HL-60 (cell line): Measurements from ENCODE around the gene PTPN9.

Experiments
- DNase-seq, 2 experiments: peaks; one replicate each; pipeline ENCODE4 v3.0.0-alpha.2; 2010 to 2020; ENCODE audit warnings: low read depth in 1 of 2, low spot score in 1 of 2
- H3K27ac ChIP-seq: fragments of 250-450 bp; sonication (Bioruptor Pico); replicated peaks from 2 replicates; pipeline ENCODE4 v1.5.1; 2020; ENCODE audit warnings: mild to moderate bottlenecking, moderate library complexity
- H3K27me3 ChIP-seq: fragments of 250-450 bp; sonication (Bioruptor Pico); 2 replicates; pipeline ENCODE4 v1.5.1; 2021; ENCODE audit warnings: mild to moderate bottlenecking, moderate library complexity; ENCODE audit not compliant: insufficient read depth, poor library complexity, severe bottlenecking
- H3K4me3 ChIP-seq: replicated peaks from 2 replicates; pipeline ENCODE4 v1.5.1; 2011; ENCODE audit warnings: mild to moderate bottlenecking, control low read depth, low read length; ENCODE audit not compliant: insufficient read depth
- CTCF ChIP-seq: IDR thresholded peaks from one replicate; pipeline ENCODE4 v1.5.1; 2011; ENCODE audit warnings: low read length, control low read depth, inconsistent platforms; ENCODE audit not compliant: insufficient read depth
- GABPA ChIP-seq: IDR thresholded peaks from 2 replicates; pipeline ENCODE4 v1.6.1; 2012; ENCODE audit warnings: low read depth
- POLR2AphosphoS5 ChIP-seq: IDR thresholded peaks from 2 replicates; pipeline ENCODE4 v1.6.1; 2012; ENCODE audit warnings: low read depth
- SPI1 ChIP-seq: IDR thresholded peaks from 2 replicates; pipeline ENCODE4 v1.6.1; 2012; ENCODE audit warnings: low read depth, mild to moderate bottlenecking, borderline replicate concordance
- TF ChIP-seq, protein P1 (sequence below): IDR thresholded peaks from 2 replicates; pipeline ENCODE4 v1.6.1; 2012; ENCODE audit warnings: low read depth; ENCODE audit not compliant: insufficient replicate concordance

PTPN9 gene

DNA sequence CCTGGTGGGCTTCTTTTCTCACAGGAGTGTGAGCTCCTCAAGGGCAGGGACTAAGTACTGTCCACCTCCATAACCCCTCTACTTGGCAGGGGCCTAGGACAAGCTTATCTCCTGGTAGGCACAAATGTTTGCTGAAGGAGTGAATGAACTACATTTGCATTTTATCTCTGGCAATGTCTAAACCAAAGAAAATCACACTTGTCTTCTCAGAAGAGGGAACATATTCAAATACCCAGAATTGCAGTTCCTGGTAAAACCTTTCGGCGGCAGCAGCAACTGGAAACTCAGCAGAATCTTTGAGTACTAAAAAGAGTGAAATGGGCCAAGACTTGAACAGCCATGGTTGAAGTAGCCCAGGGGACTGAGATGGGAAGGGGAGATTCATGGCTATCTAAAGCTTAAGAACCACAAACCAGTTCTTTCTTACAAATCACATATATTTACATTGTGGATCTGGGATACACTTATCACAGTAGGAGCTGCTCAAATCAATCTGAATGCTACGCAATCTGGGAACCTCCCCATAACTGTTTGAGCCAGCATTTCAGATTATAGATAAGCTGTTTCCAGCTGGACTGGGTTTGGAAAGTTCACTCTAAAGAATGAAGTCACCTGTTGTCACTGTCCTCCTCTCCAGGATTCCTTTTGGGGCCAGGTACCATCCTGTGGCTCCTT, 18.7 kb upstream of the PTPN9 start:
- no peak for DNase-seq
- no peak overlapping the region for H3K27ac ChIP-seq
- no peaks in the 10 kb centered on the region for H3K27me3 ChIP-seq
- TF ChIP-seq GABPA: no peak
- no peak overlapping the region for H3K4me3 ChIP-seq

- Histone ChIP-seq H3K4me3 (no peak overlapping the region), H3K27me3 (no peaks in the 10 kb centered on the region), H3K27ac (no peak overlapping the region)
- DNase-seq: no peak
- TF ChIP-seq SPI1 (no peak), GABPA (no peak), POLR2AphosphoS5 (no peak), CTCF (no peak)
- TF ChIP-seq, protein P1, sequence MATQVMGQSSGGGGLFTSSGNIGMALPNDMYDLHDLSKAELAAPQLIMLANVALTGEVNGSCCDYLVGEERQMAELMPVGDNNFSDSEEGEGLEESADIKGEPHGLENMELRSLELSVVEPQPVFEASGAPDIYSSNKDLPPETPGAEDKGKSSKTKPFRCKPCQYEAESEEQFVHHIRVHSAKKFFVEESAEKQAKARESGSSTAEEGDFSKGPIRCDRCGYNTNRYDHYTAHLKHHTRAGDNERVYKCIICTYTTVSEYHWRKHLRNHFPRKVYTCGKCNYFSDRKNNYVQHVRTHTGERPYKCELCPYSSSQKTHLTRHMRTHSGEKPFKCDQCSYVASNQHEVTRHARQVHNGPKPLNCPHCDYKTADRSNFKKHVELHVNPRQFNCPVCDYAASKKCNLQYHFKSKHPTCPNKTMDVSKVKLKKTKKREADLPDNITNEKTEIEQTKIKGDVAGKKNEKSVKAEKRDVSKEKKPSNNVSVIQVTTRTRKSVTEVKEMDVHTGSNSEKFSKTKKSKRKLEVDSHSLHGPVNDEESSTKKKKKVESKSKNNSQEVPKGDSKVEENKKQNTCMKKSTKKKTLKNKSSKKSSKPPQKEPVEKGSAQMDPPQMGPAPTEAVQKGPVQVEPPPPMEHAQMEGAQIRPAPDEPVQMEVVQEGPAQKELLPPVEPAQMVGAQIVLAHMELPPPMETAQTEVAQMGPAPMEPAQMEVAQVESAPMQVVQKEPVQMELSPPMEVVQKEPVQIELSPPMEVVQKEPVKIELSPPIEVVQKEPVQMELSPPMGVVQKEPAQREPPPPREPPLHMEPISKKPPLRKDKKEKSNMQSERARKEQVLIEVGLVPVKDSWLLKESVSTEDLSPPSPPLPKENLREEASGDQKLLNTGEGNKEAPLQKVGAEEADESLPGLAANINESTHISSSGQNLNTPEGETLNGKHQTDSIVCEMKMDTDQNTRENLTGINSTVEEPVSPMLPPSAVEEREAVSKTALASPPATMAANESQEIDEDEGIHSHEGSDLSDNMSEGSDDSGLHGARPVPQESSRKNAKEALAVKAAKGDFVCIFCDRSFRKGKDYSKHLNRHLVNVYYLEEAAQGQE: no peak
These were observed 17.7 kb upstream of the PTPN9 start for GRCh38 chr15:75596703-75597345.

DNA sequence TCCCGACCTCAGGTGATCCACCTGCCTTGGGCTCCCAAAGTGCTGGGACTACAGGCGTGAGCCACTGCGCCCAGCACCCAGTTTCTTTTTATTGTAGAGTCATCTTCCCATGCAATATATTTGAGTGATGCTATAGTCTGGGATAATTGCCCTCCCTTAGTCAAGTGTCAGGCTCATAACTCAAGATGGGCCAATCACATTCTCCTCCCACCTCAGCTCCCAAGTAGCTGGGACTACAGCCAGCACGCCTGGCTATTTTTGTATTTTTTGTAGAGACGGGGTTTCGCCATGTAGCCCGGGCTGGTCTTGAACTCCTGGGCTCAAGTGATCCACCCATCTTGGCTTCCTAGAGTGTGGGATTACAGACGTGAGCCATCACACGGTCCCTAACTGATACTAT, 15.2 kb upstream of the PTPN9 start:
- no peak for DNase-seq
- H3K27ac ChIP-seq: no peak overlapping the region
- no peaks in the 10 kb centered on the region for H3K27me3 ChIP-seq
- no peak overlapping the region for H3K4me3 ChIP-seq
- TF ChIP-seq POLR2AphosphoS5: no peak
- TF ChIP-seq, protein P1: no peak
- no peak for TF ChIP-seq SPI1
- TF ChIP-seq GABPA: no peak
- TF ChIP-seq CTCF: no peak

DNA sequence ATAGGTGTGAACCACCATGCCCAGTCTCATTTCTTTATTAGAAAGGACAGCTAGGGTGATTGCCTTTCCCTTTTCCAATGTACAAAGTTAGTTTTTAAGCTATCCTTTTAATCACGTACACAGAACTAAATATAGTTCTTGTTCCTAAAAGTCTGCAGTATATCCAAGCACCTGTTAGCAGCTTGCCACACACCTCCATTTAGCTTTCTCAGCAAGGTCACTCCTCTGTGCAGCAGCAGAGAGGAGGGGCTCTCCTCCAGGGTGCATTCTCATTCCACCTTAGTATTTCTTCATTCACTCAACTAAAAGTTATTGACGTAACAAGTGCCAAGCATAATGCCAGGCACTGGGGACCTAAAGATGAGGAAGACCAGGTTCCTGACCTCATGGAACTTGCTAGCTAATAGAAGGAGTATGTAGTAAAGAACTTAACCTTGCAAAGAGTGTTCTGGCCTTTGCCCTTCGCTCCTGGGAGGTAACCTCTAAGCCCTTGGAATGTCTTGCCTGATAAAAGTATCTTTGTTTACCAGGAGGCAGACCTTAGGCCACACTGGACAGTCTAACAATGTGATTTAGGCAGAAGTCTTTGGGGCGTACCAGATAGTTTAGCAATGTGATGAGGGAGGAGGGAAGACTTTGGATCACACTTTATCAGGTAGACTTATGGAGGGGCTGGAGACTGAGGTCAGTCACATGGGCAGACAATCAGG, 12.7 kb upstream of the PTPN9 start:
- TF ChIP-seq SPI1 (no peak), POLR2AphosphoS5 (no peak), GABPA (no peak)
- H3K27ac ChIP-seq: no peak overlapping the region
- DNase-seq: no peak
- H3K4me3 ChIP-seq: no peak overlapping the region
- H3K27me3 ChIP-seq: no peaks in the 10 kb centered on the region
